ENCODE measurements around the gene PRR35. TPM values are rescaled to one million over a fixed set of nuclear protein-coding genes. Genes with fewer than 3 reads are reported as not detected.

Gene PRR35
- total and polyA plus RNA-seq, 7 donors: not detected

DNA sequence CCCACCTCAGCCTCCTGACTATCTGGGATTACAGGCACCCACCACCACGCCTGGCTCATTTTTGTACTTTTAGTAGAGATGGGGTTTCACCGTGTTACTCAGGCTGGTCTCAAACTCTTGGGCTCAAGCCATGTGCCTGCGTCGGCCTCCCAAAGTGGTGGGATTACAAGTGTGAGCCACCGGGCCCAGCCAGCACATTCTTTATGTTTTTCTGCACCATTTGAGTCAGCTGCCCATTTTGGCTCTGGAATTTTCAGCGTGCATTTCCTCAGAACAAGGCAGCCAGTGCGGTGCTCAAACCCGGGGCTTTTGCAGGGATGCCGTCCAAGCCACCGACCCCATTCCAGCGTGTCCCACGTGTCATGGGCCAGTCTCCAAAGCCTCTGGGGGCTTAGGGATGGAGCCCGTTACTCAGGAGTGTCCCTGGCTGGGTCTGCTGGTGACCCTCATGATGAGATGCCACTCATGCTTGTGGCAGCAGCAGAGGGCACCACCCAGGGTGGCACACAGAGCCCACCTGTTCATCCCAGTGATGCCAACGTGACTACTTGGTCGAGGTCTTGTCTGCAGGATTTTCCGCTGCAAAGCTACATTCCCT lies 26.0 kb downstream of the PRR35 start:
- H3K27ac ChIP-seq: no peak overlapping the region
- 30 to 61% methylated on average over 16 of the region's 16 CpGs for WGBS, 2 donors
- DNase-seq: no peak
- H3K9me3 ChIP-seq: no peaks in the 10 kb centered on the region
- H3K4me1 ChIP-seq: peaks cover 0 to 31% (median 20%) of the 10 kb centered on the region in 4 donors
- intact Hi-C loops (cut with DNase I): no loop called here
- H3K27me3 ChIP-seq: peaks cover 0 to 7% (median 3%) of the 10 kb centered on the region in 3 donors
- no peaks in the 10 kb centered on the region for H3K36me3 ChIP-seq
- H3K4me3 ChIP-seq: no peak overlapping the region
- TF ChIP-seq EP300 (IDR thresholded peaks at IDR 0.05) (no peak), POLR2A (IDR thresholded peaks at IDR 0.05) (no peak), POLR2AphosphoS5 (IDR thresholded peaks at IDR 0.05) (no peak)
- TF ChIP-seq, protein P1, sequence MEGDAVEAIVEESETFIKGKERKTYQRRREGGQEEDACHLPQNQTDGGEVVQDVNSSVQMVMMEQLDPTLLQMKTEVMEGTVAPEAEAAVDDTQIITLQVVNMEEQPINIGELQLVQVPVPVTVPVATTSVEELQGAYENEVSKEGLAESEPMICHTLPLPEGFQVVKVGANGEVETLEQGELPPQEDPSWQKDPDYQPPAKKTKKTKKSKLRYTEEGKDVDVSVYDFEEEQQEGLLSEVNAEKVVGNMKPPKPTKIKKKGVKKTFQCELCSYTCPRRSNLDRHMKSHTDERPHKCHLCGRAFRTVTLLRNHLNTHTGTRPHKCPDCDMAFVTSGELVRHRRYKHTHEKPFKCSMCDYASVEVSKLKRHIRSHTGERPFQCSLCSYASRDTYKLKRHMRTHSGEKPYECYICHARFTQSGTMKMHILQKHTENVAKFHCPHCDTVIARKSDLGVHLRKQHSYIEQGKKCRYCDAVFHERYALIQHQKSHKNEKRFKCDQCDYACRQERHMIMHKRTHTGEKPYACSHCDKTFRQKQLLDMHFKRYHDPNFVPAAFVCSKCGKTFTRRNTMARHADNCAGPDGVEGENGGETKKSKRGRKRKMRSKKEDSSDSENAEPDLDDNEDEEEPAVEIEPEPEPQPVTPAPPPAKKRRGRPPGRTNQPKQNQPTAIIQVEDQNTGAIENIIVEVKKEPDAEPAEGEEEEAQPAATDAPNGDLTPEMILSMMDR (IDR thresholded peaks at IDR 0.05): no peak

DNA sequence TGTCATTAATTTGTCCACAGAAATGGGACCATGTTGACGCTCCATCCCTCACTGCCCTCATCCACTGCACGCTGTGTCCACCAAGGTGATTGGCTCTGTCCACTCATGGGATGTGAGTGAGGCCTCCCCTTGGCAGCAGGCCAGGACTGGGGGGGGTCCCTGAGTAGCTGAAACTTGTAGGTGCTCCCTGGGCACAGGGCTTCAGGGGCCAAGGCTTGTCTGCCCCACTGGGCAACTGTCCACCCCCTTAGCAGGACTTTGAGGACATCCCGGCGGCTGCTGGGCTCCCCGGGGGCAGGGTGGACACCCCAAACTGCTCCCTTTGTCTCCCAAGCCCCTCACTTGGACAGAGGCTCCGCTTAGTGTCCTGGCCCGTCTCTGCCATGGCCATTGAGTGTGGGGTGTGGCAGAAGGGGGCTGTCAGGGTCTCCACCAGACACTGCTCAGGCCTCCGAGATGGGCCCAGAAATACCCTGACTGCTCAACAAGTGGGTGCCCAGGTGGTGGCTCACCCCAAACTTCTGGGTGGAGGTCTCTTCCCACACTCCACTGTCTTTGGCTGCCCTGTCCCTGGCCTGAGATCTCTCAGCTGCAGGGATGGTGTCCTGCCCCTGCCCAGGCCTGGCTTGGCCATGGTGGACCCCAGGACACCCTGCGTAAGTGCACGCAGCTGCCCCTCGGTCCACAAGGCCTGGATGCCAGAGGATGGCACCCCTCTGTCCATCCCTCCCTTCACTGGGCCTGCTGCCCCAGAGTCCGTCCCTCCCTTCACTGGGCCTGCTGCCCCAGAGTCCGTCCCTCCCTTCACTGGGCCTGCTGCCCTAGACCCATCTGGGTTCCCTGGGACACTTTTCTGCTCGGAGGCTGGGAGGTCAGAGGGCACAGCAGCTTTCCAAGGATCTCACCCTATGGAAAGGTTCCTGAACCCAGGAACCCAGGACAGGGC lies 26.7 kb downstream of the PRR35 start:
- no peak for TF ChIP-seq POLR2A (IDR thresholded peaks at IDR 0.05)
- TF ChIP-seq POLR2AphosphoS5 (IDR thresholded peaks at IDR 0.05): peak in 1 of 4 donors; percentile 6
- no peak overlapping the region for H3K27ac ChIP-seq
- no peaks in the 10 kb centered on the region for H3K9me3 ChIP-seq
- no peak overlapping the region for H3K4me3 ChIP-seq
- intact Hi-C loops (cut with DNase I): no loop called here
- 77 to 84% methylated on average over 14 of the region's 14 CpGs for WGBS, 2 donors
- no peak for DNase-seq
- no peaks in the 10 kb centered on the region for H3K36me3 ChIP-seq
- H3K4me1 ChIP-seq: peaks cover 0 to 38% (median 27%) of the 10 kb centered on the region in 4 donors
- peaks cover 0 to 7% (median 3%) of the 10 kb centered on the region in 3 donors for H3K27me3 ChIP-seq

DNA sequence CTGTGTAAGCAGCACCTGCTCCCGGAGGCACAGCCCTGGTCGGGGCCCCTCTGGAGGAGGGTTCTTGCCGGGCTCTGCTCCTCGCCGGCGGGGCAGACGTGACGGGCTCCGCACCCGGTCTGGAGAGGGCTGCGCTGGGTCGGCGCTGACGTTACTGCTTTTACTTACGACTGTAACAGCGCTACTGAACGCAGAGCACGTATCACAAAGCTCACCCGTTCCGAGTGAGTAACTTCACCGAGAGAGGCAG lies 28.4 kb downstream of the PRR35 start:
- Histone ChIP-seq H3K9me3 (no peaks in the 10 kb centered on the region), H3K4me3 (peak overlapping the region; percentile 62 to 97 (median 82)), H3K27ac (peak overlapping the region; percentile 95 to 99 (median 96)), H3K4me1 (peaks cover 0 to 45% (median 41%) of the 10 kb centered on the region in 4 donors), H3K36me3 (no peaks in the 10 kb centered on the region), H3K27me3 (peaks cover 0 to 7% (median 3%) of the 10 kb centered on the region in 3 donors)
- intact Hi-C loops (cut with DNase I): loop anchor here (2.0 kb wide), 2 partner anchors 48 to 72 kb away; partner anchors contain the start of gene METTL26
- DNase-seq: no peak
- 0% methylated on average over 21 of the region's 21 CpGs for WGBS, 2 donors
- TF ChIP-seq, protein P1 (IDR thresholded peaks at IDR 0.05): no peak
- no peak for TF ChIP-seq EP300 (IDR thresholded peaks at IDR 0.05)
- TF ChIP-seq POLR2A (IDR thresholded peaks at IDR 0.05): no peak
- TF ChIP-seq POLR2AphosphoS5 (IDR thresholded peaks at IDR 0.05): no peak

DNA sequence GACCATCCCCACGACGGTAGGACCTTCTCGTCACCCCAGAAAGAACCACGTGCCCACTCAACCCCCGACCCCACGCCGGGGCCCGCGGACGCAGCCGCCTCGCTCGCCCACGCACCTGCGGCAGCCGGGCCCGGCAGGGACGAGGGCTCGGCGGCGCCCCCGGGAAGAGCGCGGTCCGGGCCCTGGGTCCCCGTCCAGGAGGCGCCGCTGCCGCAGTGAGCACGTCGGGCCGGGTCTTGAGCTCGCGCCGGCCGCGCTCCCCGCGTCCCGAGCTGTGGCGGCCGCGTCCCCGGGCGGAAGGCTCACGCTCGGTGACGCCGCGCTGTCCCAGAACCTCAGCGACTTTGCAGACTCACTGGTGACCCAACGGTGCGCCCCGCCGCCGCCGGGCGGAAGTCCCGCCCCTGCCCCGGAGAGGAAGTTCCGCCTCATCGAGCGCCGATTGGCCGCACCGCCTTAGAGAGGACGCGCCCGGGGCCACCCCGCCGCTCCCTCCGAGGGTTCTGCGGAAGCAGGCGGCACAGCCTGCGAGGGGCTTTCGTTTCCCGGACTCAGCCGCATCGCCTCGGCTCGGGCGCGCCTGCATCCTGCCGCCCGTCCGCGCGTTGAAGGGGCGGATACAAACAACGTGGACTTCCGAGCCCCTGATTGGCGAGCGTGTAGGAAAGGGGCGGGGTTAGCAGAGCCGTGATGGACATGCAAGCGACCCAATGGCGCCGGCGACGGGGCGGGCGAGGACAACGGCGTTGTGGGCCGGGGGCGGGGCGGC lies 28.9 kb downstream of the PRR35 start:
- peak; percentile 98 for DNase-seq
- WGBS, 2 donors: 1% methylated on average over 107 of the region's 107 CpGs
- H3K9me3 ChIP-seq: no peaks in the 10 kb centered on the region
- peaks cover 0 to 4% (median 0%) of the 10 kb centered on the region in 4 donors for H3K36me3 ChIP-seq
- H3K27ac ChIP-seq: peak overlapping the region; percentile 95 to 99 (median 96)
- H3K4me1 ChIP-seq: peaks cover 0 to 45% (median 42%) of the 10 kb centered on the region in 4 donors
- H3K4me3 ChIP-seq: peak overlapping the region; percentile 62 to 97 (median 82)
- H3K27me3 ChIP-seq: peaks cover 0 to 7% (median 3%) of the 10 kb centered on the region in 3 donors
- intact Hi-C loops (cut with DNase I): loop anchor here (1.0 to 2.0 kb wide), 4 partner anchors 19 to 91 kb away; partner anchors contain the start of genes METTL26 and STUB1
- TF ChIP-seq POLR2AphosphoS5 (IDR thresholded peaks at IDR 0.05) (peak; percentile 84 to 93 (median 88)), EP300 (IDR thresholded peaks at IDR 0.05) (no peak), POLR2A (IDR thresholded peaks at IDR 0.05) (peak; percentile 57 to 68)
- TF ChIP-seq, protein P1 (IDR thresholded peaks at IDR 0.05): no peak

Measured in sigmoid colon (tissue), 7 donors.